K562 (cell line): ENCODE results near the gene VPS13D. TPM values are rescaled to one million over a fixed set of nuclear protein-coding genes. Genes with fewer than 3 reads are reported as not detected.
A peak's percentile ranks its signal among the peaks of the same experiment; 100 is the strongest.

ENCODE experiments used
- ATAC-seq: fragments of 200-7000 bp; cut with Tn5 transposase; 3 replicates; pipeline ENCODE4 v1.9.1; 2020; ENCODE audit warnings: moderate library complexity
- BruUV-seq: library from RNA; stranded (reverse); fragments of 400-500 nt; replicated peaks from 2 replicates; lab custom pipeline; 2021; lab: Mats Ljungman, UMichigan
- CTCF ChIA-PET: fragments of 300-600 bp; formaldehyde crosslinking; extraction: SDS; loops from one replicate; lab custom pipeline; 2021; ENCODE audit warnings: low intra/inter-chr PET ratio; lab: Yijun Ruan, JAX
- POLR2A ChIA-PET: fragments of 300-600, 350-650 bp; sonication (Branson Sonifier 250); formaldehyde crosslinking; extraction: SDS; loops from one replicate; lab custom pipeline; 2021; ENCODE audit warnings: antibody characterized with exemption, inconsistent platforms; lab: Yijun Ruan, JAX
- DNase-seq, 4 experiments: peaks; one replicate each; pipeline versions ENCODE4 v3.0.0 to v3.0.0-alpha.2; 2011 to 2018; ENCODE audit warnings: low spot score in 3 of 4, mixed read lengths in 3 of 4; ENCODE audit errors: extremely low read depth in 1 of 4
- FAIRE-seq: peaks from 2 replicates; lab custom pipeline; 2011; peaks lifted over from hg19 to GRCh38; lab: Jason Lieb, UNC
- H2AFZ ChIP-seq: 2 replicates; pipeline ENCODE4 v1.6.0; 2011; ENCODE audit warnings: low read depth, low read length, control low read depth, inconsistent platforms
- H3K27ac ChIP-seq: fragments of 200-600 bp; 3 replicates; pipeline ENCODE4 v1.8.0; 2011; ENCODE audit warnings: low read depth, mild to moderate bottlenecking, control low read depth, inconsistent platforms, low read length, moderate library complexity, mixed read lengths; ENCODE audit errors: extremely low read depth
- H3K27me3 ChIP-seq, 2 experiments: fragments of 300-600 bp in 1 of 2; 2 replicates in 1 of 2; 3 replicates in 1 of 2; pipeline versions ENCODE4 v1.6.0 to v1.8.0; 2011; ENCODE audit warnings: inconsistent platforms in 2 of 2, low read length in 2 of 2, mild to moderate bottlenecking in 1 of 2, mixed read lengths in 1 of 2, moderate library complexity in 1 of 2; ENCODE audit not compliant: control insufficient read depth in 2 of 2, insufficient read depth in 2 of 2
- H3K36me3 ChIP-seq: fragments of 300-600 bp; 3 replicates; pipeline ENCODE4 v1.8.0; 2011; ENCODE audit warnings: mild to moderate bottlenecking, low read length, inconsistent platforms; ENCODE audit not compliant: control insufficient read depth, insufficient read depth
- H3K4me1 ChIP-seq, 2 experiments: fragments of 200-600 bp in 1 of 2; replicated peaks in 1 of 2; 2 replicates in 1 of 2; 3 replicates in 1 of 2; pipeline versions ENCODE4 v1.5.1 to v1.8.0; 2011; ENCODE audit warnings: inconsistent platforms in 2 of 2, low read length in 2 of 2, mild to moderate bottlenecking in 1 of 2, mixed read lengths in 1 of 2, moderate library complexity in 1 of 2; ENCODE audit not compliant: control insufficient read depth in 2 of 2, insufficient read depth in 2 of 2
- H3K4me2 ChIP-seq: 2 replicates; pipeline ENCODE4 v1.6.1; 2011; ENCODE audit warnings: low read length, control low read depth, inconsistent platforms, mixed read lengths; ENCODE audit not compliant: insufficient read depth
- H3K4me3 ChIP-seq: fragments of 200-600 bp; sonication (generic), shearing (Covaris generic); 2 replicates; pipeline ENCODE4 v1.5.1; 2016; ENCODE audit warnings: control low read depth, inconsistent platforms
- H3K79me2 ChIP-seq: fragments of 200-600 bp; 3 replicates; pipeline ENCODE4 v1.8.0; 2011; ENCODE audit warnings: low read length, inconsistent platforms; ENCODE audit not compliant: control insufficient read depth, insufficient read depth
- H3K9ac ChIP-seq, 2 experiments: 2 replicates each; pipeline versions ENCODE4 v1.6.0 to v1.6.1; 2011; ENCODE audit warnings: low read depth in 2 of 2, low read length in 2 of 2, control low read depth in 1 of 2, inconsistent platforms in 1 of 2, mild to moderate bottlenecking in 1 of 2, mixed read lengths in 1 of 2; ENCODE audit not compliant: insufficient read depth in 1 of 2
- H3K9me1 ChIP-seq: one replicate; pipeline ENCODE4 v1.6.0; 2011; ENCODE audit warnings: inconsistent platforms, mild to moderate bottlenecking, low read length, moderate library complexity; ENCODE audit not compliant: control insufficient read depth, insufficient read depth
- H3K9me3 ChIP-seq: replicated peaks from 2 replicates; pipeline ENCODE4 v1.5.1; 2011; ENCODE audit warnings: low read depth, low read length, inconsistent platforms; ENCODE audit not compliant: control insufficient read depth, insufficient read depth
- H4K20me1 ChIP-seq: replicated peaks from 2 replicates; pipeline ENCODE4 v1.6.1; 2011; ENCODE audit warnings: low read length, inconsistent platforms, mixed read lengths; ENCODE audit not compliant: control insufficient read depth, insufficient read depth
- CBX2 ChIP-seq: fragments of 200-600 bp; sonication (generic); IDR thresholded peaks from one replicate; pipeline ENCODE4 v1.6.1; 2012; ENCODE audit warnings: mild to moderate bottlenecking, low read length, inconsistent platforms; ENCODE audit not compliant: insufficient read depth, poor library complexity, severe bottlenecking
- CREM ChIP-seq: IDR thresholded peaks from 2 replicates; pipeline ENCODE4 v1.6.1; 2014; ENCODE audit warnings: antibody characterized with exemption, low read depth
- KDM1A ChIP-seq, 2 experiments: fragments of 450-650 bp; IDR thresholded peaks; 2 replicates each; pipeline ENCODE4 v1.6.1; 2016; ENCODE audit warnings: mild to moderate bottlenecking in 2 of 2
- LCOR ChIP-seq: sonication (generic); formaldehyde crosslinking; IDR thresholded peaks from 2 replicates; pipeline ENCODE4 v1.8.0; 2022; ENCODE audit warnings: mild to moderate bottlenecking, missing genetic modification reagents
- MTA3 ChIP-seq: fragments of 450-650 bp; formaldehyde crosslinking; IDR thresholded peaks from 2 replicates; pipeline ENCODE4 v1.6.1; 2017; ENCODE audit warnings: mild to moderate bottlenecking, borderline replicate concordance
- NCOR1 ChIP-seq: fragments of 450-650 bp; IDR thresholded peaks from 2 replicates; pipeline ENCODE4 v1.6.1; 2016; ENCODE audit warnings: mild to moderate bottlenecking, moderate library complexity
- NFIC ChIP-seq: fragments of 450-650 bp; IDR thresholded peaks from 2 replicates; pipeline ENCODE4 v1.6.1; 2017; ENCODE audit warnings: mild to moderate bottlenecking, inconsistent platforms
- NR1H2 ChIP-seq: sonication (generic); formaldehyde crosslinking; IDR thresholded peaks from 2 replicates; pipeline ENCODE4 v1.4.0; 2020; ENCODE audit warnings: mild to moderate bottlenecking, missing genetic modification reagents
- POLR2G ChIP-seq: fragments of 200-400 bp; formaldehyde crosslinking; IDR thresholded peaks from 2 replicates; pipeline ENCODE4 v1.6.1; 2017; ENCODE audit warnings: low read depth, mild to moderate bottlenecking, antibody characterized with exemption, low read length, moderate library complexity
- RBBP5 ChIP-seq: fragments of 200-600 bp; sonication (generic); IDR thresholded peaks from 2 replicates; pipeline ENCODE4 v1.6.1; 2012; ENCODE audit warnings: borderline replicate concordance, mild to moderate bottlenecking, low read length, control low read depth, inconsistent platforms; ENCODE audit not compliant: insufficient read depth, poor library complexity, severe bottlenecking
- SAFB ChIP-seq: fragments of 200-400 bp; formaldehyde crosslinking; IDR thresholded peaks from 2 replicates; pipeline ENCODE4 v1.6.1; 2017; ENCODE audit warnings: low read depth, low read length, borderline replicate concordance
- SMAD4 ChIP-seq: fragments of 250-450 bp; sonication (Bioruptor Pico); conservative IDR thresholded peaks from 2 replicates; pipeline ENCODE4 v1.8.0; 2021; ENCODE audit warnings: inconsistent platforms, mild to moderate bottlenecking, moderate library complexity
- TBL1XR1 ChIP-seq, 2 experiments: IDR thresholded peaks; 2 replicates each; pipeline ENCODE4 v1.6.1; 2012; ENCODE audit warnings: improper control_type of control experiment in 2 of 2, low read length in 2 of 2, mild to moderate bottlenecking in 1 of 2
- ZNF174 ChIP-seq: fragments of 250-450 bp; sonication (Bioruptor Pico); IDR thresholded peaks from 2 replicates; pipeline ENCODE4 v1.4.0; 2020; ENCODE audit warnings: mild to moderate bottlenecking
- ZNF232 ChIP-seq: sonication (generic); formaldehyde crosslinking; IDR thresholded peaks from 2 replicates; pipeline ENCODE4 v1.8.0; 2022; ENCODE audit warnings: mild to moderate bottlenecking, missing genetic modification reagents
- WGBS: fragments of 100-300 bp; shearing (Covaris generic); methylation state at CpG from one replicate; pipeline ENCODE4 v1.1.6; 2016; ENCODE audit warnings: low coverage, mixed read lengths; ENCODE audit not compliant: insufficient coverage; ENCODE audit errors: missing lambda C conversion rate; 5-methylcytosine and 5-hydroxymethylcytosine counted together
- in situ Hi-C: fragments of 300-500 bp; cut with MboI; formaldehyde crosslinking; loops from 4 replicates; pipeline ENCODE4 v1.15.0; 2018; ENCODE audit warnings: inconsistent platforms, mixed read lengths
- intact Hi-C: fragments of 100-400 bp; cut with micrococcal nuclease; formaldehyde crosslinking; loops from 2 replicates; pipeline ENCODE4 v1.14.2; 2022
- polyA plus RNA-seq, 8 experiments: library from polyadenylated mRNA; depleted of rRNA in 4 of 8; stranded (reverse) in 5 of 8; unstranded in 3 of 8; fragments of >200 nt; fragmentation: Nextera tagmentation in 2 of 8; fragmentation: Illumina TruSeq in 1 of 8; extraction: Ambion mirVana in 2 of 8; extraction: Trizol in 1 of 8; gene quantifications; 2 replicates each; pipeline versions ENCODE4 v1.2.1 to v1.2.3, GENCODE V29; 2011 to 2014; ENCODE audit warnings: inconsistent platforms in 1 of 8, missing spikeins in 1 of 8
- total RNA-seq, 7 experiments: library from RNA; depleted of rRNA in 6 of 7; stranded (reverse); fragments of >200 nt in 6 of 7; fragmentation: Illumina TruSeq in 2 of 7; extraction: Trizol in 2 of 7; gene quantifications; 2 replicates each; pipeline versions ENCODE4 v1.2.1 to v1.2.3, GENCODE V29; 2011 to 2021; ENCODE audit warnings: low replicate concordance in 1 of 7
- TF ChIP-seq, protein P1 (sequence below): sonication (generic); formaldehyde crosslinking; IDR thresholded peaks from 2 replicates; pipeline ENCODE4 v1.9.0; 2022; ENCODE audit warnings: mild to moderate bottlenecking, missing genetic modification reagents
- TF ChIP-seq, protein P2 (sequence below): sonication (generic); IDR thresholded peaks from 2 replicates; pipeline ENCODE4 v1.6.1; 2016
- TF ChIP-seq, protein P3 (sequence below): sonication (generic); formaldehyde crosslinking; IDR thresholded peaks from 2 replicates; pipeline ENCODE4 v1.8.0; 2022; ENCODE audit warnings: mild to moderate bottlenecking, missing genetic modification reagents

VPS13D gene
- total and polyA plus RNA-seq, 9 of the 15 experiments (the other 6 are each of a cell fraction or from before 2014, with no cell fraction given), result 6.1 to 51.5 (median 38.5) TPM

DNA sequence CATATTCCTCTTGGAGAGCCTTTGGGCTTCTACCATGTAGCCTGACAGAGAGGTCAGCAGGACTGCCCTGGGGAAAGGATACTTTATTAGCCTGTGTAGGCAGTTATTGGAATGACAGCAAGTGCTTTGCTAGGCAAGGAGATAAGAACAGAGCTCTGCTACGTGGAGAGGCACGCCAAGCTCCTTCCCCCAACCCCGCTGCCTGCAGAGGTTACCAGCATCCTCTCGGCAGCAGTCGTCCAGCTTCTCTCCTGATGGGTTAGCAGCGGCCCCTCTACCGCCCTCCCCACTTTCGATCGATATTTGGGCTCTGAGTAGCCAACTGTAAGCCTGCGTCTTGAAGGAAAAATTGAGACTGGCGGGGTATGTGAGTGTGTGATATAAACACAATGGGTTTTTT, 265.9 kb downstream of the VPS13D start (continued):
- TF ChIP-seq RBBP5 (peak; percentile 65), KDM1A (IDR thresholded peaks at IDR 0.05) (peak in 1 of 2 experiments; percentile 5; a peak in 1 of 4 replicates)

DNA sequence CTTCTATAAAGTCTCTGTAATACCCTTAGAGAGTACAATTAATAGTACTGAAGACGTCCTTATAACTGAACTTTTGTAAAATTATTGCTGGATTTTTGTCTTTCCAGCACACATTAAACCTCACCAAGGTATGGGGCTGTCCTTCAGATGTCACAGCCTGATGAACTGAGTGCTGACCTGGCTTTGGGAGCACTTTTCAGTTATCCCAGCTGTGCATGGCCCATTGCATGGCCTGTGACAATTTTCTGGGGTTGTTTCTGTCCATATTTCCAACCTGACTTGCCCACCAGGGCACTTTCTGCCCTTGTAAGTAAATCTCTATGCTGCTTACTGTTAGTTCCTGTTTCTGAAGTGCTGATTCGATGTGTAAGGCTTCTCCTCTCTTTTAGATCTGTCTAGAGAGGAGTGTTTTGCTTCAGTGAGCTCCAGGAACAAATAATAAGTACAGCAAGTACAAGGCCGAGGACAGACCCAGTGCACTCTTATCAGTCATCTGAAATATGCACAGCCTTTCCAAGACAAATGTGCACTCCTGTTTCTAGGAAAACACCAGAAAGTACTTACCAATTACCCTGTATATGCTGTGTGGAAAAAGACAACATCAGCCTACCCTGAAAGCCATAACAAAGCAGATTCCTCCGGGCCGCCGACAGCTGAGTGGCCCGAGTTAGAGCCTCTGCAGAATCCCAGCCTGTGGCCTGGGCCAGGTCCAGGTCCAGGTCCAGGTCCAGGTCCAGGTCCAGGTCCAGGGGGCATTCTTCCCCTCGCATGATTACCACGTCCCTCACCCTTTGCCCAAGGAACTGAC, 266.5 kb downstream of the VPS13D start:
- in situ Hi-C loops, result no loop called here
- H3K4me2 ChIP-seq, result peak overlapping the region; percentile 79
- TF ChIP-seq POLR2G, result no peak
- TF ChIP-seq, protein P1, sequence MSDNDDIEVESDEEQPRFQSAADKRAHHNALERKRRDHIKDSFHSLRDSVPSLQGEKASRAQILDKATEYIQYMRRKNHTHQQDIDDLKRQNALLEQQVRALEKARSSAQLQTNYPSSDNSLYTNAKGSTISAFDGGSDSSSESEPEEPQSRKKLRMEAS (CRISPR knock-in tag), result no peak
- TF ChIP-seq, protein P2, sequence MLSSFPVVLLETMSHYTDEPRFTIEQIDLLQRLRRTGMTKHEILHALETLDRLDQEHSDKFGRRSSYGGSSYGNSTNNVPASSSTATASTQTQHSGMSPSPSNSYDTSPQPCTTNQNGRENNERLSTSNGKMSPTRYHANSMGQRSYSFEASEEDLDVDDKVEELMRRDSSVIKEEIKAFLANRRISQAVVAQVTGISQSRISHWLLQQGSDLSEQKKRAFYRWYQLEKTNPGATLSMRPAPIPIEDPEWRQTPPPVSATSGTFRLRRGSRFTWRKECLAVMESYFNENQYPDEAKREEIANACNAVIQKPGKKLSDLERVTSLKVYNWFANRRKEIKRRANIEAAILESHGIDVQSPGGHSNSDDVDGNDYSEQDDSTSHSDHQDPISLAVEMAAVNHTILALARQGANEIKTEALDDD, result no peak
- no peak for TF ChIP-seq NR1H2 (CRISPR knock-in tag)
- peak; percentile 81 for TF ChIP-seq SMAD4 (CRISPR knock-in tag)
- no peak for TF ChIP-seq ZNF174
- peak; percentile 60 for TF ChIP-seq RBBP5
- TF ChIP-seq TBL1XR1 (IDR thresholded peaks at IDR 0.05; ENCODE audit: low read length in 2 of 2), result peak in 1 of 2 experiments; percentile 61; a peak in 2 of 4 replicates
- TF ChIP-seq NFIC, result 0 out of 2 replicates have a peak, but pooled peaks have one; percentile 29
- no peak for TF ChIP-seq ZNF232 (CRISPR knock-in tag)
- TF ChIP-seq SAFB, result no peak
- peak; percentile 67; the same call in 1 of the 2 replicates for TF ChIP-seq NCOR1
- TF ChIP-seq CBX2, result no peak
- TF ChIP-seq, protein P3, sequence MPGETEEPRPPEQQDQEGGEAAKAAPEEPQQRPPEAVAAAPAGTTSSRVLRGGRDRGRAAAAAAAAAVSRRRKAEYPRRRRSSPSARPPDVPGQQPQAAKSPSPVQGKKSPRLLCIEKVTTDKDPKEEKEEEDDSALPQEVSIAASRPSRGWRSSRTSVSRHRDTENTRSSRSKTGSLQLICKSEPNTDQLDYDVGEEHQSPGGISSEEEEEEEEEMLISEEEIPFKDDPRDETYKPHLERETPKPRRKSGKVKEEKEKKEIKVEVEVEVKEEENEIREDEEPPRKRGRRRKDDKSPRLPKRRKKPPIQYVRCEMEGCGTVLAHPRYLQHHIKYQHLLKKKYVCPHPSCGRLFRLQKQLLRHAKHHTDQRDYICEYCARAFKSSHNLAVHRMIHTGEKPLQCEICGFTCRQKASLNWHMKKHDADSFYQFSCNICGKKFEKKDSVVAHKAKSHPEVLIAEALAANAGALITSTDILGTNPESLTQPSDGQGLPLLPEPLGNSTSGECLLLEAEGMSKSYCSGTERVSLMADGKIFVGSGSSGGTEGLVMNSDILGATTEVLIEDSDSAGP (CRISPR knock-in tag), result no peak
- TF ChIP-seq LCOR (CRISPR knock-in tag), result no peak
- TF ChIP-seq MTA3, result peak; percentile 67; the same call in 1 of the 2 replicates
- TF ChIP-seq CREM, result no peak

More for the DNA sequence above, 266.5 kb downstream of the VPS13D start:
- peak; percentile 33 to 86 (median 58) for DNase-seq
- Histone ChIP-seq H3K4me1 (peaks cover 28 to 44% of the 10 kb centered on the region in 2 experiments), H3K27me3 (no peaks in the 10 kb centered on the region), H4K20me1 (no peaks in the 10 kb centered on the region), H3K36me3 (peaks cover 34% of the 10 kb centered on the region), H3K9me3 (no peaks in the 10 kb centered on the region), H2AFZ (peak overlapping the region; percentile 61), H3K9ac (peak overlapping the region; percentile 67 to 86), H3K9me1 (peaks cover 3% of the 10 kb centered on the region), H3K27ac (peak overlapping the region; percentile 87), H3K4me3 (no peak overlapping the region), H3K79me2 (peaks cover 10% of the 10 kb centered on the region; the same call in 1 of the 3 replicates)
- WGBS, result 14% methylated on average over 9 of the region's 9 CpGs
- FAIRE-seq, result peak; percentile 82
- intact Hi-C loops, result loop anchor here (1.0 kb wide), 1 partner anchor 18 kb away; no protein-coding TSS in a partner anchor
- CTCF ChIA-PET, result no interaction called here
- POLR2A ChIA-PET, result interaction anchor here (1.0 to 4.1 kb wide), 8 partner anchors 8 to 119 kb away, joined by 3 to 38 read pairs (median 5); no protein-coding TSS in a partner anchor
- peak; percentile 79 for ATAC-seq
- BruUV-seq, result TSS peak; percentile 23
